Osteocyte (in vitro differentiated cells): ENCODE results near the gene ADAP1. TPM values are rescaled to one million over a fixed set of nuclear protein-coding genes. Genes with fewer than 3 reads are reported as not detected.

ENCODE experiments used
- DNase-seq: peaks from one replicate; pipeline ENCODE4 v3.0.0; 2021; ENCODE audit warnings: mixed read lengths; ENCODE audit not compliant: unreplicated experiment; ENCODE audit errors: extremely low spot score
- H3K27ac Mint-ChIP-seq: one replicate; pipeline ENCODE4 v1.8.0; 2021; ENCODE audit warnings: mild to moderate bottlenecking, mixed read lengths; ENCODE audit not compliant: unreplicated experiment
- H3K27me3 Mint-ChIP-seq: one replicate; pipeline ENCODE4 v1.8.0; 2021; ENCODE audit warnings: mixed read lengths; ENCODE audit not compliant: unreplicated experiment
- H3K36me3 Mint-ChIP-seq: one replicate; pipeline ENCODE4 v1.8.0; 2021; ENCODE audit warnings: mixed read lengths; ENCODE audit not compliant: unreplicated experiment
- H3K4me1 Mint-ChIP-seq: one replicate; pipeline ENCODE4 v1.8.0; 2021; ENCODE audit warnings: mixed read lengths; ENCODE audit not compliant: unreplicated experiment
- H3K4me3 Mint-ChIP-seq: one replicate; pipeline ENCODE4 v1.8.0; 2021; ENCODE audit warnings: mild to moderate bottlenecking, moderate library complexity, mixed read lengths; ENCODE audit not compliant: unreplicated experiment
- H3K9me3 Mint-ChIP-seq: one replicate; pipeline ENCODE4 v1.8.0; 2021; ENCODE audit warnings: mixed read lengths; ENCODE audit not compliant: unreplicated experiment
- total RNA-seq: library from RNA; stranded (reverse); gene quantifications from 2 replicates; pipeline ENCODE4 v1.2.1, GENCODE V29; 2021
- TF ChIP-seq, protein P1 (sequence below): fragments of 200-600 bp; sonication (generic); IDR thresholded peaks from 2 replicates; pipeline ENCODE4 v1.5.0; 2021; ENCODE audit warnings: antibody characterized with exemption, mild to moderate bottlenecking, moderate library complexity

The ADAP1 gene
- total RNA-seq, 1 donor from 2014 or later, result 5.8 TPM

DNA sequence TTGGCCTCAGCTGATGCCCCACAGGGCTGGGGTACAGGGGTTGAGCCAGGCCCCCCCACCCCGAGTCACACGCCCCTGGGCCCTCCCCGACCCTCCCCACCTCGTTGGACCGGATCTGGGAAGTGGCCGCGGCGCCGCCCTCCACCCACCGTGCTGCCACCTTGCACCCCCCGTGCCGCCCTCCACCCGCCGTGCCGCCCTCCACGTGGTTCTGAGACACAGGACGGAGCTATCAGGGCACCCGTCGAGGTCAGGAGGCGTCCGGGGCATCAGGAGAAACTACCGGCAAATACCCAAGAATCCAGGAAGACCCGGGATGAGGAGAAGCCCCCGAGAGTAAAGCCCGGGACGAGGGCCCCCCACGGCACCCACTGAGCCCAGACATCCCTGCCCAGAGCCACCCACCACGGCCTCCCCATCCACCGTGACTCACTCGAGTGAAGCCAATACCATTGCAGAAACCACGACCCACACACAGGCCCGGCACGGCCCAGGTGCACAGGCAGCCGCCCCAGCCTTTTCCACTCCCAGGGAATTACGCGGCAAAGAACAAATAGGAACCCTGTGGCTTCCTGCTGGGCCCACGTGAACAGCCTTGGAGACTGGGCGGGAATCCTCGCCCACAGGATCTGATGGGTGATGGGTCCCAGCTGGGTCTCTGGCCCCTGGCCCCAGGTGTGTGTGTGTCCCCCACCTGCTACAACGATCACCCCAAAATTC is 34.0 kb downstream of the ADAP1 start:
- Mint-ChIP-seq H3K9me3 (no peaks in the 10 kb centered on the region), H3K27ac (no peak overlapping the region), H3K4me1 (peaks cover 23% of the 10 kb centered on the region), H3K27me3 (no peaks in the 10 kb centered on the region), H3K4me3 (no peak overlapping the region), H3K36me3 (no peaks in the 10 kb centered on the region)
- TF ChIP-seq, protein P1, sequence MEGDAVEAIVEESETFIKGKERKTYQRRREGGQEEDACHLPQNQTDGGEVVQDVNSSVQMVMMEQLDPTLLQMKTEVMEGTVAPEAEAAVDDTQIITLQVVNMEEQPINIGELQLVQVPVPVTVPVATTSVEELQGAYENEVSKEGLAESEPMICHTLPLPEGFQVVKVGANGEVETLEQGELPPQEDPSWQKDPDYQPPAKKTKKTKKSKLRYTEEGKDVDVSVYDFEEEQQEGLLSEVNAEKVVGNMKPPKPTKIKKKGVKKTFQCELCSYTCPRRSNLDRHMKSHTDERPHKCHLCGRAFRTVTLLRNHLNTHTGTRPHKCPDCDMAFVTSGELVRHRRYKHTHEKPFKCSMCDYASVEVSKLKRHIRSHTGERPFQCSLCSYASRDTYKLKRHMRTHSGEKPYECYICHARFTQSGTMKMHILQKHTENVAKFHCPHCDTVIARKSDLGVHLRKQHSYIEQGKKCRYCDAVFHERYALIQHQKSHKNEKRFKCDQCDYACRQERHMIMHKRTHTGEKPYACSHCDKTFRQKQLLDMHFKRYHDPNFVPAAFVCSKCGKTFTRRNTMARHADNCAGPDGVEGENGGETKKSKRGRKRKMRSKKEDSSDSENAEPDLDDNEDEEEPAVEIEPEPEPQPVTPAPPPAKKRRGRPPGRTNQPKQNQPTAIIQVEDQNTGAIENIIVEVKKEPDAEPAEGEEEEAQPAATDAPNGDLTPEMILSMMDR, result no peak
- DNase-seq, result peak; percentile 81

DNA sequence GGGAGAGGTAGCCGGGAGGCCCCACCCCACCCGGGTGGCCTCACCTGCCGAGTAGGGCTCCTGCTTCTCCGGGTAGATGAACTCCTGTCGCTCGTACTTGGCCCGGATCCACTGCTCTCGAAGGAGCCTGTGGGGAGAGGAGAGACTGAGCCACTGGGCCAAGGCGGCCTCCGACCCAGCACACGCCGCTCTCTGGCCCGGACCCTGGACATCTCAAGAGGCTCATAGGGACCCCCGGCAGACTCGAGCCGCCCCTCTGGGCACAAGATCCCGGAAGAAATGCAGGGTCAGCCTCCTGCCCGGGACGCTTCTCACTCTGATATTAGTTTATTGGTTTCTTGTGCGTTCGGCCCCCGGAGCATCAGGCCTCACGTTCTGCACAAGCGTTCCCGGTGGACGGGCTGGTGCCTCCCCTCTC is 34.5 kb downstream of the ADAP1 start:
- H3K9me3 Mint-ChIP-seq, result no peaks in the 10 kb centered on the region
- DNase-seq, result no peak
- no peak overlapping the region for H3K27ac Mint-ChIP-seq
- TF ChIP-seq, protein P1, result no peak
- no peaks in the 10 kb centered on the region for H3K36me3 Mint-ChIP-seq
- H3K4me3 Mint-ChIP-seq, result no peak overlapping the region
- no peaks in the 10 kb centered on the region for H3K27me3 Mint-ChIP-seq
- H3K4me1 Mint-ChIP-seq, result peaks cover 27% of the 10 kb centered on the region

DNA sequence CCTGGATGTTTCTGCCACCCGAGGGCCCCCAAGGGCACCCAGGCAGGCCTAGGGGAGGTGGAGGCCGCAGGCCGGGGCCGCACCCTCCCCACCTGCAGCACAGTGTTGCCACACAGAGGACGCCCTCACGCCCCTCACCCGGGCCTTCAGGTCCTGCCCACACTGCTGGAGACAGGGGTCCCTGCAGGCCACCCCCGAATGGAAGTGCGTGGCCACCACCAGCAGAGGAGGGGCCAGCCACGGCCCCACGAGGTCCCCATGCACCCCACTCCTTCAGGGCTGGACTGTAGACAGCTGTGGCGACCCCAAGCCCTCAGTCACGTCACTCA is 35.4 kb downstream of the ADAP1 start:
- Mint-ChIP-seq H3K36me3 (no peaks in the 10 kb centered on the region), H3K27me3 (no peaks in the 10 kb centered on the region), H3K4me1 (peaks cover 23% of the 10 kb centered on the region), H3K4me3 (no peak overlapping the region), H3K9me3 (no peaks in the 10 kb centered on the region), H3K27ac (no peak overlapping the region)
- TF ChIP-seq, protein P1, result no peak
- DNase-seq, result no peak

DNA sequence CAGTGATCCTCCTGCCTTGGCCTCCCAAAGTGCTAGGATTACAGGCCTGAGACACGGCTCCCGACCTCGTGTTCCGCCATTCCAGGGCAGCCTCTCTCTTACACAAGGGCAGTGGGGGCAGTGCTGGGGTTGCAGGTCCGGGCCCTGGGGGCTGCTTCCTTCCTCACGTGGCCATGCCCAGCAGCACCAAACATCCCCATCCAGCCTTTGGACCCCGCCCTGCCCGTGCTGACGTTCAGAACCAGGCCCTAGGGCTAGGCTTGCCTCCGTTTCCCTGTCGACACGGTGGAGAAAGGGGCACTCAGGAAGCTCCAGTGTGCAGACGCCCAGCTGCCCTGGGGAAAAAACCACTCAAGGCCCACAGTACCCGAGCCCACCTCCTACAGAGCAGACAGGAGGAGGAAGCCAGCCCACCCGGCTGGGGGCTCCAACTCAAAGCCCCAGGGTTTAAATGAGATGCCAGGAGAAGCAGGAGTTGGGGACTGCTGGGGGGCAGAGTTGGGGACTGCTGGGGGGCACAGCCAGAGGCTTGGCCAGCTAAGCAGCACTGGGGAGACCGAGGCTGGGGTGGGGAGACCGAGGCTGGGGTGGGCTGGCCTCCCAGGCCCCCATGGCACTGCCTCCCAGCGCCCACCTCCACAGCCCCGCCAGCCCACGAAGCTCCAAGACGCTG is 35.9 kb downstream of the ADAP1 start:
- Mint-ChIP-seq H3K4me1 (peaks cover 23% of the 10 kb centered on the region), H3K27me3 (no peaks in the 10 kb centered on the region), H3K4me3 (no peak overlapping the region), H3K36me3 (no peaks in the 10 kb centered on the region), H3K27ac (no peak overlapping the region), H3K9me3 (no peaks in the 10 kb centered on the region)
- TF ChIP-seq, protein P1, result no peak
- no peak for DNase-seq

DNA sequence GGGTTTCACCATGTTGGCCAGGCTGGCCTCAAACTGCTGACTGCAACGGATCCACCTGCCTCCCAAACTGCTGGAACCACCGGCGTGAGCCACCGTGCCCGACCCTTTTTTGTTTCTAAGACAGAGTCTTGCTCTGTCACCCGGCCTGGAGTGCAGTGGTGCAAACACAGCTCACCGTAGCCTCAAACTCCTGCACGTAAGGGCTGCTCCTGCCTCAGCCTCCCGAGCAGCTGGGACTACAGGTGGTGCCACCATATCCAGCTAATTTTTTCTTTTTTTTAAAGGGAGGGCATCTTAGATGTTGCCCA is 36.4 kb downstream of the ADAP1 start:
- Mint-ChIP-seq H3K27me3 (no peaks in the 10 kb centered on the region), H3K36me3 (no peaks in the 10 kb centered on the region), H3K27ac (no peak overlapping the region), H3K4me1 (peaks cover 19% of the 10 kb centered on the region), H3K9me3 (no peaks in the 10 kb centered on the region), H3K4me3 (no peak overlapping the region)
- TF ChIP-seq, protein P1, result no peak
- DNase-seq, result no peak
